Epithelial cell of proximal tubule (primary cell): ENCODE results near the gene WDR64. TPM values are rescaled to one million over a fixed set of nuclear protein-coding genes. Genes with fewer than 3 reads are reported as not detected.

Experiments
- DNase-seq: peaks from one replicate; pipeline ENCODE4 v3.0.0-alpha.2; 2011; ENCODE audit warnings: low read depth
- H3K4me3 ChIP-seq: 2 replicates; pipeline ENCODE4 v1.5.1; 2011; ENCODE audit warnings: low read depth, mild to moderate bottlenecking, low read length
- CTCF ChIP-seq: conservative IDR thresholded peaks from 2 replicates; pipeline ENCODE4 v1.5.1; 2012; ENCODE audit warnings: low read depth, mild to moderate bottlenecking, low read length
- total RNA-seq: library from RNA; depleted of rRNA; stranded (reverse); fragments of >200 nt; gene quantifications from 2 replicates; pipeline ENCODE4 v1.2.3, GENCODE V29; 2015

The WDR64 gene
- total RNA-seq, 1 donor from 2014 or later = not detected

GRCh38 chr1:241615043-241615974, 36.8 kb upstream of the WDR64 start:
- peak; percentile 11 for TF ChIP-seq CTCF
- H3K4me3 ChIP-seq = no peak overlapping the region
- DNase-seq = peak; percentile 91

- no peak for DNase-seq
- TF ChIP-seq CTCF = no peak
Measured at GRCh38 chr1:241617426-241617825, 34.7 kb upstream of the WDR64 start.

GRCh38 chr1:241622669-241623068, 29.4 kb upstream of the WDR64 start:
- H3K4me3 ChIP-seq = no peak overlapping the region
- TF ChIP-seq CTCF = no peak
- no peak for DNase-seq

More at GRCh38 chr1:241617426-241617825, 34.7 kb upstream of the WDR64 start:
- no peak overlapping the region for H3K4me3 ChIP-seq

GRCh38 chr1:241624935-241625334, 27.1 kb upstream of the WDR64 start:
- TF ChIP-seq CTCF = no peak
- no peak overlapping the region for H3K4me3 ChIP-seq
- DNase-seq = no peak

- TF ChIP-seq CTCF = peak; percentile 79
- H3K4me3 ChIP-seq = no peak overlapping the region
- peak; percentile 74 for DNase-seq
Measured at GRCh38 chr1:241627453-241628259, 24.4 kb upstream of the WDR64 start.

- no peak for TF ChIP-seq CTCF
- no peak overlapping the region for H3K4me3 ChIP-seq
- DNase-seq = no peak
Measured at GRCh38 chr1:241630005-241630404, 22.1 kb upstream of the WDR64 start.
